K562 (cell line): ENCODE measurements around the gene WDR88. TPM values are rescaled to one million over a fixed set of nuclear protein-coding genes. Genes with fewer than 3 reads are reported as not detected.
A peak's percentile ranks its signal among the peaks of the same experiment; 100 is the strongest.

Experiments
- ATAC-seq: fragments of 200-7000 bp; cut with Tn5 transposase; 3 replicates; pipeline ENCODE4 v1.9.1; 2020; ENCODE audit warnings: moderate library complexity
- BruUV-seq: library from RNA; stranded (reverse); fragments of 400-500 nt; replicated peaks from 2 replicates; lab custom pipeline; 2021; lab: Mats Ljungman, UMichigan
- CTCF ChIA-PET: fragments of 300-600 bp; formaldehyde crosslinking; extraction: SDS; loops from one replicate; lab custom pipeline; 2021; ENCODE audit warnings: low intra/inter-chr PET ratio; lab: Yijun Ruan, JAX
- POLR2A ChIA-PET: fragments of 300-600, 350-650 bp; sonication (Branson Sonifier 250); formaldehyde crosslinking; extraction: SDS; loops from one replicate; lab custom pipeline; 2021; ENCODE audit warnings: antibody characterized with exemption, inconsistent platforms; lab: Yijun Ruan, JAX
- DNase-seq, 4 experiments: peaks; one replicate each; pipeline versions ENCODE4 v3.0.0 to v3.0.0-alpha.2; 2011 to 2018; ENCODE audit warnings: low spot score in 3 of 4, mixed read lengths in 3 of 4; ENCODE audit errors: extremely low read depth in 1 of 4
- FAIRE-seq: peaks from 2 replicates; lab custom pipeline; 2011; peaks lifted over from hg19 to GRCh38; lab: Jason Lieb, UNC
- H2AFZ ChIP-seq: 2 replicates; pipeline ENCODE4 v1.6.0; 2011; ENCODE audit warnings: low read depth, low read length, control low read depth, inconsistent platforms
- H3K27ac ChIP-seq: fragments of 200-600 bp; 3 replicates; pipeline ENCODE4 v1.8.0; 2011; ENCODE audit warnings: low read depth, mild to moderate bottlenecking, control low read depth, inconsistent platforms, low read length, moderate library complexity, mixed read lengths; ENCODE audit errors: extremely low read depth
- H3K27me3 ChIP-seq, 2 experiments: fragments of 300-600 bp in 1 of 2; 2 replicates in 1 of 2; 3 replicates in 1 of 2; pipeline versions ENCODE4 v1.6.0 to v1.8.0; 2011; ENCODE audit warnings: inconsistent platforms in 2 of 2, low read length in 2 of 2, mild to moderate bottlenecking in 1 of 2, mixed read lengths in 1 of 2, moderate library complexity in 1 of 2; ENCODE audit not compliant: control insufficient read depth in 2 of 2, insufficient read depth in 2 of 2
- H3K36me3 ChIP-seq: fragments of 300-600 bp; 3 replicates; pipeline ENCODE4 v1.8.0; 2011; ENCODE audit warnings: mild to moderate bottlenecking, low read length, inconsistent platforms; ENCODE audit not compliant: control insufficient read depth, insufficient read depth
- H3K4me1 ChIP-seq, 2 experiments: fragments of 200-600 bp in 1 of 2; replicated peaks in 1 of 2; 2 replicates in 1 of 2; 3 replicates in 1 of 2; pipeline versions ENCODE4 v1.5.1 to v1.8.0; 2011; ENCODE audit warnings: inconsistent platforms in 2 of 2, low read length in 2 of 2, mild to moderate bottlenecking in 1 of 2, mixed read lengths in 1 of 2, moderate library complexity in 1 of 2; ENCODE audit not compliant: control insufficient read depth in 2 of 2, insufficient read depth in 2 of 2
- H3K4me2 ChIP-seq: 2 replicates; pipeline ENCODE4 v1.6.1; 2011; ENCODE audit warnings: low read length, control low read depth, inconsistent platforms, mixed read lengths; ENCODE audit not compliant: insufficient read depth
- H3K4me3 ChIP-seq: fragments of 200-600 bp; sonication (generic), shearing (Covaris generic); 2 replicates; pipeline ENCODE4 v1.5.1; 2016; ENCODE audit warnings: control low read depth, inconsistent platforms
- H3K79me2 ChIP-seq: fragments of 200-600 bp; 3 replicates; pipeline ENCODE4 v1.8.0; 2011; ENCODE audit warnings: low read length, inconsistent platforms; ENCODE audit not compliant: control insufficient read depth, insufficient read depth
- H3K9ac ChIP-seq, 2 experiments: 2 replicates each; pipeline versions ENCODE4 v1.6.0 to v1.6.1; 2011; ENCODE audit warnings: low read depth in 2 of 2, low read length in 2 of 2, control low read depth in 1 of 2, inconsistent platforms in 1 of 2, mild to moderate bottlenecking in 1 of 2, mixed read lengths in 1 of 2; ENCODE audit not compliant: insufficient read depth in 1 of 2
- H3K9me1 ChIP-seq: one replicate; pipeline ENCODE4 v1.6.0; 2011; ENCODE audit warnings: inconsistent platforms, mild to moderate bottlenecking, low read length, moderate library complexity; ENCODE audit not compliant: control insufficient read depth, insufficient read depth
- H3K9me3 ChIP-seq: replicated peaks from 2 replicates; pipeline ENCODE4 v1.5.1; 2011; ENCODE audit warnings: low read depth, low read length, inconsistent platforms; ENCODE audit not compliant: control insufficient read depth, insufficient read depth
- H4K20me1 ChIP-seq: replicated peaks from 2 replicates; pipeline ENCODE4 v1.6.1; 2011; ENCODE audit warnings: low read length, inconsistent platforms, mixed read lengths; ENCODE audit not compliant: control insufficient read depth, insufficient read depth
- BRF2 ChIP-seq: IDR thresholded peaks from 3 replicates; pipeline ENCODE4 v1.6.1; 2011; ENCODE audit warnings: borderline replicate concordance, mild to moderate bottlenecking; ENCODE audit not compliant: insufficient read length, insufficient read depth
- ETS1 ChIP-seq: conservative IDR thresholded peaks from 2 replicates; pipeline ENCODE4 v1.6.1; 2011; ENCODE audit warnings: low read depth, mild to moderate bottlenecking, low read length; ENCODE audit not compliant: control insufficient read depth
- NFE2L1 ChIP-seq: fragments of 450-650 bp; IDR thresholded peaks from 2 replicates; pipeline ENCODE4 v1.6.1; 2016; ENCODE audit warnings: missing genetic modification characterization, low read depth, mild to moderate bottlenecking, missing compliant biosample characterization, moderate library complexity, borderline replicate concordance
- WGBS: fragments of 100-300 bp; shearing (Covaris generic); methylation state at CpG from one replicate; pipeline ENCODE4 v1.1.6; 2016; ENCODE audit warnings: low coverage, mixed read lengths; ENCODE audit not compliant: insufficient coverage; ENCODE audit errors: missing lambda C conversion rate; 5-methylcytosine and 5-hydroxymethylcytosine counted together
- in situ Hi-C: fragments of 300-500 bp; cut with MboI; formaldehyde crosslinking; loops from 4 replicates; pipeline ENCODE4 v1.15.0; 2018; ENCODE audit warnings: inconsistent platforms, mixed read lengths
- intact Hi-C: fragments of 100-400 bp; cut with micrococcal nuclease; formaldehyde crosslinking; loops from 2 replicates; pipeline ENCODE4 v1.14.2; 2022
- polyA plus RNA-seq, 8 experiments: library from polyadenylated mRNA; depleted of rRNA in 4 of 8; stranded (reverse) in 5 of 8; unstranded in 3 of 8; fragments of >200 nt; fragmentation: Nextera tagmentation in 2 of 8; fragmentation: Illumina TruSeq in 1 of 8; extraction: Ambion mirVana in 2 of 8; extraction: Trizol in 1 of 8; gene quantifications; 2 replicates each; pipeline versions ENCODE4 v1.2.1 to v1.2.3, GENCODE V29; 2011 to 2014; ENCODE audit warnings: inconsistent platforms in 1 of 8, missing spikeins in 1 of 8
- total RNA-seq, 7 experiments: library from RNA; depleted of rRNA in 6 of 7; stranded (reverse); fragments of >200 nt in 6 of 7; fragmentation: Illumina TruSeq in 2 of 7; extraction: Trizol in 2 of 7; gene quantifications; 2 replicates each; pipeline versions ENCODE4 v1.2.1 to v1.2.3, GENCODE V29; 2011 to 2021; ENCODE audit warnings: low replicate concordance in 1 of 7

The WDR88 gene
- total and polyA plus RNA-seq, 9 of the 15 experiments (the other 6 are each of a cell fraction or from before 2014, with no cell fraction given) = 0.03 to 0.04 TPM; not detected in 7

- FAIRE-seq = no peak
- H3K4me3 ChIP-seq = no peak overlapping the region
- H3K79me2 ChIP-seq = peaks cover 10% of the 10 kb centered on the region; the same call in 2 of the 3 replicates
- H4K20me1 ChIP-seq = no peaks in the 10 kb centered on the region
- TF ChIP-seq NFE2L1 (peak; percentile 22; the same call in 1 of the 2 replicates), BRF2 (no peak), ETS1 (no peak)
- WGBS = 71% methylated on average over 6 of the region's 6 CpGs
- no peaks in the 10 kb centered on the region for H3K9me1 ChIP-seq
- no peak overlapping the region for H3K27ac ChIP-seq
- peaks cover 2% of the 10 kb centered on the region; the same call in 1 of the 2 replicates for H3K9me3 ChIP-seq
- H2AFZ ChIP-seq = no peak overlapping the region
- intact Hi-C loops (no loop called here), in situ Hi-C loops (no loop called here)
- no TSS peak for BruUV-seq
- peaks cover 7 to 19% of the 10 kb centered on the region in 2 experiments; a peak in 4 of 5 replicates for H3K4me1 ChIP-seq
- no peak overlapping the region for H3K4me2 ChIP-seq
- H3K27me3 ChIP-seq = no peaks in the 10 kb centered on the region
- DNase-seq = no peak
- H3K9ac ChIP-seq = no peak overlapping the region
- ATAC-seq = no peak
- ChIA-PET CTCF (no interaction called here), POLR2A (no interaction called here)
- no peaks in the 10 kb centered on the region for H3K36me3 ChIP-seq
These were observed 40.0 kb downstream of the WDR88 start for GRCh38 chr19:33171916-33172359.
